PC-3 (cell line): ENCODE measurements around the gene LZTFL1.

Source experiments
- CTCF ChIP-seq: fragments of 300-600 bp; sonication (generic); conservative IDR thresholded peaks from 2 replicates; pipeline ENCODE4 v1.5.1; 2017; ENCODE audit warnings: antibody characterized with exemption, low read depth, mild to moderate bottlenecking, low read length
- EZH2phosphoT487 ChIP-seq: fragments of 300-600 bp; sonication (generic); IDR thresholded peaks from 2 replicates; pipeline ENCODE4 v1.6.1; 2018; ENCODE audit warnings: mild to moderate bottlenecking, antibody characterized with exemption, low read length, borderline replicate concordance

- TF ChIP-seq CTCF (no peak), EZH2phosphoT487 (no peak)
These were observed 35.8 kb downstream of the LZTFL1 start for GRCh38 chr3:45806072-45806471.
